Measurements from ENCODE around the gene MAP2K6. TPM values are rescaled to one million over a fixed set of nuclear protein-coding genes. Genes with fewer than 3 reads are reported as not detected.

Gene MAP2K6
- total and polyA plus RNA-seq, 2 experiments from 2014 or later = 3.3 to 13.2 TPM

- peak overlapping the region; percentile 32 for H2AFZ ChIP-seq
- WGBS (ENCODE audit: low lambda C conversion rate, missing lambda C conversion rate) = 40% methylated on average over 4 of the region's 4 CpGs
Measured at GRCh38 chr17:69430488-69430887, 16.0 kb downstream of the MAP2K6 start.

GRCh38 chr17:69431835-69432234, 17.3 kb downstream of the MAP2K6 start:
- Histone ChIP-seq H3K9me3 (ENCODE audit: low read depth) (no peaks in the 10 kb centered on the region), H3K36me3 (replicated peaks; ENCODE audit: insufficient read depth, low read depth) (no peaks in the 10 kb centered on the region), H3K4me3 (no peak overlapping the region), H3K4me2 (no peak overlapping the region), H3K27me3 (no peaks in the 10 kb centered on the region), H3K9me2 (replicated peaks; ENCODE audit: insufficient read depth) (no peaks in the 10 kb centered on the region), H3K4me1 (ENCODE audit: insufficient read depth) (no peaks in the 10 kb centered on the region), H3K79me2 (peaks cover 16% of the 10 kb centered on the region), H4K20me1 (ENCODE audit: insufficient read depth, poor library complexity, severe bottlenecking) (no peaks in the 10 kb centered on the region), H3K27ac (no peak overlapping the region), H2AFZ (no peak overlapping the region)
- TF ChIP-seq EZH2 (IDR thresholded peaks at IDR 0.05; ENCODE audit: borderline replicate concordance) (no peak), EZH2phosphoT487 (IDR thresholded peaks at IDR 0.05; ENCODE audit: low read depth, severe bottlenecking, unreplicated experiment) (no peak), CTCF (IDR thresholded peaks at IDR 0.05; ENCODE audit: poor library complexity) (no peak)
- WGBS (ENCODE audit: low lambda C conversion rate, missing lambda C conversion rate) = 97% methylated on average over 3 of the region's 3 CpGs
- no peak for DNase-seq (ENCODE audit: low spot score)

More at GRCh38 chr17:69430488-69430887, 16.0 kb downstream of the MAP2K6 start:
- Histone ChIP-seq H3K4me2 (peak overlapping the region; percentile 9), H3K4me1 (ENCODE audit: insufficient read depth) (no peaks in the 10 kb centered on the region), H3K9me2 (replicated peaks; ENCODE audit: insufficient read depth) (no peaks in the 10 kb centered on the region), H3K79me2 (peaks cover 13% of the 10 kb centered on the region), H3K36me3 (replicated peaks; ENCODE audit: insufficient read depth, low read depth) (no peaks in the 10 kb centered on the region), H3K4me3 (no peak overlapping the region), H3K27me3 (no peaks in the 10 kb centered on the region), H4K20me1 (ENCODE audit: insufficient read depth, poor library complexity, severe bottlenecking) (no peaks in the 10 kb centered on the region), H3K27ac (peak overlapping the region; percentile 16), H3K9me3 (ENCODE audit: low read depth) (no peaks in the 10 kb centered on the region)
- TF ChIP-seq EZH2phosphoT487 (IDR thresholded peaks at IDR 0.05; ENCODE audit: low read depth, severe bottlenecking, unreplicated experiment) (no peak), CTCF (IDR thresholded peaks at IDR 0.05; ENCODE audit: poor library complexity) (no peak), EZH2 (IDR thresholded peaks at IDR 0.05; ENCODE audit: borderline replicate concordance) (no peak)
- DNase-seq (ENCODE audit: low spot score) = peak; percentile 37

GRCh38 chr17:69433093-69433492, 18.6 kb downstream of the MAP2K6 start:
- Histone ChIP-seq H3K36me3 (replicated peaks; ENCODE audit: insufficient read depth, low read depth) (no peaks in the 10 kb centered on the region), H3K4me1 (ENCODE audit: insufficient read depth) (no peaks in the 10 kb centered on the region), H2AFZ (no peak overlapping the region), H3K27ac (no peak overlapping the region), H3K9me3 (ENCODE audit: low read depth) (no peaks in the 10 kb centered on the region), H3K9me2 (replicated peaks; ENCODE audit: insufficient read depth) (no peaks in the 10 kb centered on the region), H3K4me3 (no peak overlapping the region), H4K20me1 (ENCODE audit: insufficient read depth, poor library complexity, severe bottlenecking) (no peaks in the 10 kb centered on the region), H3K4me2 (no peak overlapping the region), H3K27me3 (no peaks in the 10 kb centered on the region), H3K79me2 (peaks cover 10% of the 10 kb centered on the region)
- 88% methylated on average over 3 of the region's 3 CpGs for WGBS (ENCODE audit: low lambda C conversion rate, missing lambda C conversion rate)
- TF ChIP-seq EZH2 (IDR thresholded peaks at IDR 0.05; ENCODE audit: borderline replicate concordance) (no peak), CTCF (IDR thresholded peaks at IDR 0.05; ENCODE audit: poor library complexity) (no peak), EZH2phosphoT487 (IDR thresholded peaks at IDR 0.05; ENCODE audit: low read depth, severe bottlenecking, unreplicated experiment) (no peak)
- no peak for DNase-seq (ENCODE audit: low spot score)

GRCh38 chr17:69434164-69434579, 19.7 kb downstream of the MAP2K6 start:
- peak; percentile 53 for DNase-seq (ENCODE audit: low spot score)
- Histone ChIP-seq H3K36me3 (replicated peaks; ENCODE audit: insufficient read depth, low read depth) (no peaks in the 10 kb centered on the region), H3K27ac (no peak overlapping the region), H3K4me2 (no peak overlapping the region), H3K9me2 (replicated peaks; ENCODE audit: insufficient read depth) (no peaks in the 10 kb centered on the region), H3K79me2 (peaks cover 10% of the 10 kb centered on the region), H3K4me1 (ENCODE audit: insufficient read depth) (no peaks in the 10 kb centered on the region), H2AFZ (no peak overlapping the region), H3K9me3 (ENCODE audit: low read depth) (no peaks in the 10 kb centered on the region), H3K4me3 (no peak overlapping the region), H3K27me3 (no peaks in the 10 kb centered on the region), H4K20me1 (ENCODE audit: insufficient read depth, poor library complexity, severe bottlenecking) (no peaks in the 10 kb centered on the region)
- no peak for TF ChIP-seq EZH2phosphoT487 (IDR thresholded peaks at IDR 0.05; ENCODE audit: low read depth, severe bottlenecking, unreplicated experiment)
- TF ChIP-seq CTCF (IDR thresholded peaks at IDR 0.05; ENCODE audit: poor library complexity) = no peak
- no peak for TF ChIP-seq EZH2 (IDR thresholded peaks at IDR 0.05; ENCODE audit: borderline replicate concordance)
- WGBS (ENCODE audit: low lambda C conversion rate, missing lambda C conversion rate) = 52% methylated on average over 3 of the region's 3 CpGs

All from hepatocyte (in vitro differentiated cells).